Epithelial cell of proximal tubule (primary cell): ENCODE data around the gene TMEM119. TPM values are rescaled to one million over a fixed set of nuclear protein-coding genes. Genes with fewer than 3 reads are reported as not detected.

Experiments
- DNase-seq: peaks from one replicate; pipeline ENCODE4 v3.0.0-alpha.2; 2011; ENCODE audit warnings: low read depth
- H3K4me3 ChIP-seq: 2 replicates; pipeline ENCODE4 v1.5.1; 2011; ENCODE audit warnings: low read depth, mild to moderate bottlenecking, low read length
- CTCF ChIP-seq: conservative IDR thresholded peaks from 2 replicates; pipeline ENCODE4 v1.5.1; 2012; ENCODE audit warnings: low read depth, mild to moderate bottlenecking, low read length
- total RNA-seq: library from RNA; depleted of rRNA; stranded (reverse); fragments of >200 nt; gene quantifications from 2 replicates; pipeline ENCODE4 v1.2.3, GENCODE V29; 2015

The TMEM119 gene
- total RNA-seq, 1 donor from 2014 or later: 0.06 TPM

- TF ChIP-seq CTCF: no peak
- H3K4me3 ChIP-seq: no peak overlapping the region
- no peak for DNase-seq
Observed at GRCh38 chr12:108572166-108572790, 25.6 kb downstream of the TMEM119 start.

GRCh38 chr12:108571609-108572165 lies 26.2 kb downstream of the TMEM119 start:
- no peak for TF ChIP-seq CTCF
- DNase-seq: no peak
- no peak overlapping the region for H3K4me3 ChIP-seq

- H3K4me3 ChIP-seq: no peak overlapping the region
- no peak for DNase-seq
- peak; percentile 50 for TF ChIP-seq CTCF
Observed at GRCh38 chr12:108570743-108571608, 26.9 kb downstream of the TMEM119 start.

GRCh38 chr12:108568338-108569154 lies 29.3 kb downstream of the TMEM119 start:
- TF ChIP-seq CTCF: no peak
- DNase-seq: no peak
- no peak overlapping the region for H3K4me3 ChIP-seq

GRCh38 chr12:108567406-108568337 lies 30.2 kb downstream of the TMEM119 start:
- TF ChIP-seq CTCF: no peak
- DNase-seq: peak; percentile 96

GRCh38 chr12:108566452-108566851 lies 31.4 kb downstream of the TMEM119 start:
- DNase-seq: no peak
- no peak for TF ChIP-seq CTCF
- no peak overlapping the region for H3K4me3 ChIP-seq

More at GRCh38 chr12:108567406-108568337, 30.2 kb downstream of the TMEM119 start:
- H3K4me3 ChIP-seq: no peak overlapping the region
